Activated naive CD8-positive, alpha-beta T cell treated with anti-CD3 and anti-CD28 coated beads for 36 hours (primary cell): ENCODE results near the gene ITFG1. TPM values are rescaled to one million over a fixed set of nuclear protein-coding genes. Genes with fewer than 3 reads are reported as not detected.

ENCODE experiments used
- DNase-seq: peaks from one replicate; pipeline ENCODE4 v3.0.0; 2021
- H3K27ac Mint-ChIP-seq: one replicate; pipeline ENCODE4 v1.8.0; 2022; ENCODE audit warnings: mild to moderate bottlenecking, moderate library complexity, mixed read lengths
- H3K27me3 Mint-ChIP-seq: one replicate; pipeline ENCODE4 v1.8.0; 2022; ENCODE audit warnings: mild to moderate bottlenecking, mixed read lengths
- H3K36me3 Mint-ChIP-seq: one replicate; pipeline ENCODE4 v1.8.0; 2021; ENCODE audit warnings: mild to moderate bottlenecking, mixed read lengths
- H3K4me1 Mint-ChIP-seq: one replicate; pipeline ENCODE4 v1.8.0; 2021; ENCODE audit warnings: mixed read lengths
- H3K4me3 Mint-ChIP-seq: one replicate; pipeline ENCODE4 v1.8.0; 2022; ENCODE audit warnings: mild to moderate bottlenecking, moderate library complexity, mixed read lengths
- H3K9me3 Mint-ChIP-seq: one replicate; pipeline ENCODE4 v1.8.0; 2022; ENCODE audit warnings: mixed read lengths
- total RNA-seq, 2 experiments: library from RNA; stranded (reverse); gene quantifications; one replicate each; pipeline ENCODE4 v1.2.3, GENCODE V29; 2021

Gene ITFG1
- total RNA-seq, 2 experiments from 2014 or later, result 19.5 to 20.5 TPM

DNA sequence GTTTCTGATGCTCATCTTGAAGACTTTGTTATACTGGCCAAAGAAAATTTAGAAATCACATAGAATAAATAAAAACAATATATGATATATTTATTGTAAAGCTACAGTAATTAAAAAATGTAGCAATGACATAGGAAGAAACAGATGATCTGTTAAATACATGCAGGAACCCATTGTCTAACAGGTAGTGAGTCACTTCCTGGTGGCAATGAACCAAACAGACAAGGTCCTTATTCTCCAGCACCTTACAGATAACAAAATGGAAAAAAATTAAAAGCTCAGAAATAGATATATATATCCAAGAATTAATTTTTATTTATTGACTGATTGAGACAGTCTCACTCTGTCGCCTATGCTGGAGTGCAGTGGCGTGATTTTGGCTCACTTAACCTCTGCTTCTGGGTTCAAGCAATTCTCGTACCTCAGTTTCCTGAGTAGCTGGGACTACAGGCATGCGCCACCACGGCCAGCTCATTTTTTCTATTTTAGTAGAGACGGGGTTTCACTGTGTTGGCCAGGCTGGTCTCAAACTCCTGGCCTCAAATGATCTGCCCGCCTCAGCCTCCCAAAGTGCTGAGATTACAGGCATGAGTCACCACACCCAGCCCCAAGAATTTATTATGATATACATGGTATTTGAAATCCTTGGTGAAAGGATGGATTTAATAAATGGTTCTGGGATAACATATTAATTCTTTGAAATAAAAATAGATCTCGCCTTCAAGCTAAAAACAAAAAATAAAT, 324.6 kb downstream of the ITFG1 start:
- no peaks in the 10 kb centered on the region for H3K9me3 Mint-ChIP-seq
- no peak for DNase-seq
- H3K27me3 Mint-ChIP-seq, result peaks cover 19% of the 10 kb centered on the region
- H3K4me1 Mint-ChIP-seq, result peaks cover 9% of the 10 kb centered on the region
- no peak overlapping the region for H3K4me3 Mint-ChIP-seq
- no peak overlapping the region for H3K27ac Mint-ChIP-seq
- H3K36me3 Mint-ChIP-seq, result peaks cover 3% of the 10 kb centered on the region

DNA sequence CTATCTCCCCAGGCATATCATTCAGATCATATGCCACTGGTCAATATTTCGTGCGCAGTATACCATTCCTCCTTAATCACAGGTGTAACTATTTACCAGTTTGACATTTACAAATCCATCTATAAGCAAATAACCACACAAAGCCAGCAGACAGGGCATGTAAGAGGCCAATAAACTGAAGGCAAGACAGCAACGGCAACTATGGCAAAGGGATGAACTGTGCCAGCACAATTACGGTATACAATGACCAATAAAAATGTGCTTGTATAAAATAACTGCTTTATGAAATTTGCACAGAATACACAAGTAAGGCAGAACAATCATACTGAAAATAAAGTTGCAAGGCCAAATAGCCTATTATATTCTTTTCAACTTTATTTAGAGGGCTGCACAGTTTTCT, 326.3 kb downstream of the ITFG1 start:
- DNase-seq, result no peak
- Mint-ChIP-seq H3K27me3 (peaks cover 21% of the 10 kb centered on the region), H3K9me3 (no peaks in the 10 kb centered on the region), H3K36me3 (peaks cover 3% of the 10 kb centered on the region), H3K4me1 (peaks cover 13% of the 10 kb centered on the region), H3K27ac (no peak overlapping the region), H3K4me3 (no peak overlapping the region)

GRCh38 chr16:47132308-47132707, 328.6 kb downstream of the ITFG1 start:
- Mint-ChIP-seq H3K9me3 (no peaks in the 10 kb centered on the region), H3K4me1 (peaks cover 8% of the 10 kb centered on the region), H3K27me3 (peaks cover 24% of the 10 kb centered on the region), H3K36me3 (peaks cover 5% of the 10 kb centered on the region), H3K27ac (no peak overlapping the region), H3K4me3 (no peak overlapping the region)
- DNase-seq, result no peak

DNA sequence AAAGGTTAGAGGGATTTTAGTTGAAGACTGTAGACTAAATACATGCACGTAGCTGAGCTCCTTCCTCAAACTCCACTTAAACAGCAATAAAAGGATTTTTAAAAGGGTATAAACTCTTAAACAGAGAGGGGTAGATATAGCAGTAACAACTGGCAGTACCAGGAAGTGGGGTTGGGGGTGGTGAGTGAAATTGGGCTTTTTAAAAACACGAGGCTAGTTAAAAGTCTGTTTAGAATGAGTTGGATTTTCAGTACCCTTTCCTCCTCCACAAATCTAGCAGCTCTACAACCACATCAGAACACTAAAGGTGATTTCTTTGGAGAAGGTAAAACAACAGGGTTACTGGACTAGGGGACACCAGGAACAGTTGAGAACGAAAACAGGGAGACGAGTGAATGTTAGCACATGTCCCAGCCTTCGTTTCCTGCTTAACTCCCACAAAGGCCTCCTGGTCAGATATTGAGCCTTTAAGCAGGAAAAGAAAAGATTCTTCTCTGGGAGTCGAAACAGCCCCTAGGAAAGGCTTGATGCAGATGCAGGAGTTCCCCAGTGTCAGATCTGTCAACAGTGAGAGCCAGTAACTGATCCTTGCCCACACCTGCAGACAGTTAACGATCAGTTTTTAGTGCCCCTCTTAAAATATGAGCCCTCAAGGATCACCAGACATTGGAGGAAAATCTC, 331.0 kb downstream of the ITFG1 start:
- DNase-seq, result no peak
- H3K27ac Mint-ChIP-seq, result no peak overlapping the region
- peaks cover 9% of the 10 kb centered on the region for H3K36me3 Mint-ChIP-seq

GRCh38 chr16:47127541-47127940, 333.3 kb downstream of the ITFG1 start:
- Mint-ChIP-seq H3K27ac (no peak overlapping the region), H3K4me3 (no peak overlapping the region), H3K27me3 (peaks cover 25% of the 10 kb centered on the region), H3K4me1 (peaks cover 4% of the 10 kb centered on the region), H3K36me3 (peaks cover 7% of the 10 kb centered on the region), H3K9me3 (no peaks in the 10 kb centered on the region)
- DNase-seq, result no peak

More for the DNA sequence above, 331.0 kb downstream of the ITFG1 start:
- Mint-ChIP-seq H3K4me1 (peaks cover 6% of the 10 kb centered on the region), H3K4me3 (no peak overlapping the region), H3K27me3 (peaks cover 27% of the 10 kb centered on the region), H3K9me3 (no peaks in the 10 kb centered on the region)

GRCh38 chr16:47125757-47126156, 335.1 kb downstream of the ITFG1 start:
- Mint-ChIP-seq H3K36me3 (peaks cover 7% of the 10 kb centered on the region), H3K4me1 (peaks cover 4% of the 10 kb centered on the region), H3K4me3 (no peak overlapping the region), H3K27me3 (peaks cover 25% of the 10 kb centered on the region), H3K9me3 (no peaks in the 10 kb centered on the region), H3K27ac (no peak overlapping the region)
- no peak for DNase-seq

GRCh38 chr16:47113130-47113529, 347.7 kb downstream of the ITFG1 start:
- H3K4me3 Mint-ChIP-seq, result no peak overlapping the region
- H3K27me3 Mint-ChIP-seq, result peaks cover 10% of the 10 kb centered on the region
- DNase-seq, result no peak
- H3K36me3 Mint-ChIP-seq, result peaks cover 11% of the 10 kb centered on the region
- no peak overlapping the region for H3K27ac Mint-ChIP-seq
- peaks cover 16% of the 10 kb centered on the region for H3K4me1 Mint-ChIP-seq
- no peaks in the 10 kb centered on the region for H3K9me3 Mint-ChIP-seq

- Mint-ChIP-seq H3K9me3 (no peaks in the 10 kb centered on the region), H3K27me3 (peaks cover 3% of the 10 kb centered on the region), H3K4me3 (no peak overlapping the region)
Observed at GRCh38 chr16:47110939-47111338, 349.9 kb downstream of the ITFG1 start.

DNA sequence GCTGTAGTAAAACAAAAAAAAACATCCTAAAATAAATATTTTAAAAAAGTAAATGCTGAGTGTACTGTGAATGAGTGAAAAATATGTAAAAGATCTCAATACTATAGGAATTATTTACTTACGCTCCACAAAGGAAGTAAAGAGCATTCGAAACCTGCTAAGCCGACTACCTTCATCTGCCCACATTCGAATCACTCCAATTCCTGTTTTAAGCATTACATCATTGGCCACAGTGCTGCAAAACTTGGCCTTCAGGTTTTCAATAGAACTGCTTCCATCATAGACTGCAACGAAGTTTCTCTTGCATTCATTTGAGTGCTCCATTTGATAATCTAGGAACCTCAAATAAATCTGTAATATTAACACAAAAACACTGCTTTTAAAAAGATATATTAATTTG, 351.5 kb downstream of the ITFG1 start:
- DNase-seq, result no peak
- H3K4me1 Mint-ChIP-seq, result peaks cover 10% of the 10 kb centered on the region
- no peak overlapping the region for H3K4me3 Mint-ChIP-seq
- H3K27me3 Mint-ChIP-seq, result no peaks in the 10 kb centered on the region
- no peaks in the 10 kb centered on the region for H3K9me3 Mint-ChIP-seq
- peaks cover 10% of the 10 kb centered on the region for H3K36me3 Mint-ChIP-seq
- H3K27ac Mint-ChIP-seq, result no peak overlapping the region

More at GRCh38 chr16:47110939-47111338, 349.9 kb downstream of the ITFG1 start:
- DNase-seq, result no peak
- Mint-ChIP-seq H3K36me3 (peaks cover 10% of the 10 kb centered on the region), H3K27ac (no peak overlapping the region), H3K4me1 (peaks cover 16% of the 10 kb centered on the region)

Other genes starting within 250 kb of the ITFG1 start
- gene PHKB, start 268 bp upstream of the ITFG1 start, total RNA-seq, result 10 to 100 TPM; 18.2 to 20.2 TPM